OCI-LY1 (cell line): Measurements from ENCODE around the gene TMEM114.

Experiments
- H2AFZ ChIP-seq: fragments of 200-600 bp; sonication (generic), shearing (Covaris generic); 2 replicates; pipeline ENCODE4 v1.6.0; 2014; ENCODE audit warnings: antibody characterized with exemption, mild to moderate bottlenecking, low read length
- H3F3A ChIP-seq: fragments of 200-600 bp; sonication (generic), shearing (Covaris generic); 2 replicates; pipeline ENCODE4 v1.6.0; 2014; ENCODE audit warnings: mild to moderate bottlenecking, antibody characterized with exemption, low read length, moderate library complexity; ENCODE audit not compliant: insufficient read depth
- H3K27ac ChIP-seq: fragments of 200-600 bp; sonication (generic); 2 replicates; pipeline ENCODE4 v1.5.1; 2014; ENCODE audit warnings: low read length, mixed run types, mild to moderate bottlenecking, low read depth; ENCODE audit not compliant: poor library complexity, severe bottlenecking
- H3K27me3 ChIP-seq: fragments of 200-600 bp; sonication (generic); 2 replicates; pipeline ENCODE4 v1.6.0; 2014; ENCODE audit warnings: antibody characterized with exemption, mild to moderate bottlenecking, low read length, moderate library complexity; ENCODE audit not compliant: insufficient read depth
- H3K36me3 ChIP-seq: fragments of 200-600 bp; sonication (generic); 2 replicates; pipeline ENCODE4 v1.6.1; 2014; ENCODE audit warnings: mild to moderate bottlenecking, antibody characterized with exemption, low read length, moderate library complexity, mixed read lengths; ENCODE audit not compliant: insufficient read depth
- H3K4me1 ChIP-seq: fragments of 200-600 bp; sonication (generic); 2 replicates; pipeline ENCODE4 v1.5.1; 2014; ENCODE audit warnings: mild to moderate bottlenecking, low read length, moderate library complexity; ENCODE audit not compliant: insufficient read depth, severe bottlenecking
- H3K4me2 ChIP-seq: fragments of 200-600 bp; sonication (generic), shearing (Covaris generic); 2 replicates; pipeline ENCODE4 v1.6.1; 2014; ENCODE audit warnings: low read length
- H3K4me3 ChIP-seq: fragments of 200-600 bp; sonication (generic); 2 replicates; pipeline ENCODE4 v1.5.1; 2014; ENCODE audit warnings: low read length, low read depth, mild to moderate bottlenecking, mixed read lengths; ENCODE audit not compliant: poor library complexity, severe bottlenecking
- H3K79me2 ChIP-seq: fragments of 200-600 bp; shearing (Covaris generic); 2 replicates; pipeline ENCODE4 v1.6.1; 2016; ENCODE audit warnings: mixed run types, low read length, mixed read lengths; ENCODE audit not compliant: insufficient read depth
- H3K9ac ChIP-seq: fragments of 200-600 bp; sonication (generic), shearing (Covaris generic); 2 replicates; pipeline ENCODE4 v1.6.1; 2014; ENCODE audit warnings: mild to moderate bottlenecking, low read length, mixed read lengths
- H3K9me2 ChIP-seq: fragments of 200-600 bp; sonication (generic), shearing (Covaris generic); 2 replicates; pipeline ENCODE4 v1.6.1; 2014; ENCODE audit warnings: low read depth, mild to moderate bottlenecking, low read length, mixed read lengths
- H3K9me3 ChIP-seq: fragments of 200-600 bp; shearing (Covaris generic); 2 replicates; pipeline ENCODE4 v1.6.1; 2014; ENCODE audit warnings: low read length, mixed read lengths
- H4K20me1 ChIP-seq: fragments of 200-600 bp; sonication (generic), shearing (Covaris generic); 2 replicates; pipeline ENCODE4 v1.6.0; 2016; ENCODE audit warnings: mild to moderate bottlenecking, low read length; ENCODE audit not compliant: insufficient read depth
- CTCF ChIP-seq: fragments of 200-600 bp; sonication (generic), shearing (Covaris generic); IDR thresholded peaks from 2 replicates; pipeline ENCODE4 v1.5.1; 2017; ENCODE audit warnings: mild to moderate bottlenecking, antibody characterized with exemption, low read length, moderate library complexity, mixed read lengths
- EZH2 ChIP-seq: fragments of 200-600 bp; sonication (generic), shearing (Covaris generic); IDR thresholded peaks from 2 replicates; pipeline ENCODE4 v1.8.0; 2017; ENCODE audit warnings: borderline replicate concordance, mixed run types, mild to moderate bottlenecking, antibody characterized with exemption, low read length, moderate library complexity, mixed read lengths

TMEM114 gene

GRCh38 chr16:8611886-8612600 is 21.7 kb upstream of the TMEM114 start:
- H3K36me3 ChIP-seq, result no peaks in the 10 kb centered on the region
- H3K4me1 ChIP-seq, result no peaks in the 10 kb centered on the region
- no peaks in the 10 kb centered on the region for H3K9me2 ChIP-seq
- no peaks in the 10 kb centered on the region for H3K79me2 ChIP-seq
- no peak overlapping the region for H3K4me2 ChIP-seq
- no peak overlapping the region for H2AFZ ChIP-seq
- TF ChIP-seq EZH2 (no peak), CTCF (no peak)
- H3K27ac ChIP-seq, result no peak overlapping the region
- H3K4me3 ChIP-seq, result no peak overlapping the region
- no peaks in the 10 kb centered on the region for H4K20me1 ChIP-seq
- no peaks in the 10 kb centered on the region for H3F3A ChIP-seq
- H3K9me3 ChIP-seq, result no peaks in the 10 kb centered on the region
- 0 out of 2 replicates have a peak, but pooled peaks cover 3% of the 10 kb centered on the region for H3K27me3 ChIP-seq
- H3K9ac ChIP-seq, result no peak overlapping the region

- no peaks in the 10 kb centered on the region for H3K9me3 ChIP-seq
- H4K20me1 ChIP-seq, result no peaks in the 10 kb centered on the region
- H3K4me3 ChIP-seq, result no peak overlapping the region
- H3K36me3 ChIP-seq, result no peaks in the 10 kb centered on the region
- H3K4me1 ChIP-seq, result no peaks in the 10 kb centered on the region
- TF ChIP-seq EZH2 (no peak), CTCF (no peak)
- H3K9ac ChIP-seq, result no peak overlapping the region
- 0 out of 2 replicates have a peak, but pooled peaks cover 2% of the 10 kb centered on the region for H3K27me3 ChIP-seq
- H3K9me2 ChIP-seq, result no peaks in the 10 kb centered on the region
- H3F3A ChIP-seq, result no peaks in the 10 kb centered on the region
- H3K4me2 ChIP-seq, result no peak overlapping the region
- H2AFZ ChIP-seq, result no peak overlapping the region
- no peak overlapping the region for H3K27ac ChIP-seq
- no peaks in the 10 kb centered on the region for H3K79me2 ChIP-seq
Measured at GRCh38 chr16:8611122-8611521, 20.8 kb upstream of the TMEM114 start.

GRCh38 chr16:8607214-8607613 is 16.9 kb upstream of the TMEM114 start:
- no peaks in the 10 kb centered on the region for H3K79me2 ChIP-seq
- TF ChIP-seq CTCF (no peak), EZH2 (no peak)
- no peaks in the 10 kb centered on the region for H3K9me2 ChIP-seq
- H3K9me3 ChIP-seq, result no peaks in the 10 kb centered on the region
- H3K27me3 ChIP-seq, result no peaks in the 10 kb centered on the region
- no peak overlapping the region for H3K4me2 ChIP-seq
- H3K4me1 ChIP-seq, result no peaks in the 10 kb centered on the region
- no peaks in the 10 kb centered on the region for H3K36me3 ChIP-seq
- H4K20me1 ChIP-seq, result no peaks in the 10 kb centered on the region
- no peak overlapping the region for H3K27ac ChIP-seq
- H3F3A ChIP-seq, result no peaks in the 10 kb centered on the region
- H3K4me3 ChIP-seq, result no peak overlapping the region
- no peak overlapping the region for H3K9ac ChIP-seq
- H2AFZ ChIP-seq, result no peak overlapping the region
